NCI-H69 (cell line): ENCODE measurements around the gene CROCC2.

Experiments
- DNase-seq: peaks from one replicate; lab custom pipeline; 2025; lab: John Stamatoyannopoulos, UW

Gene CROCC2

GRCh38 chr2:240875228-240876034 lies 30.7 kb upstream of the CROCC2 start:
- no peak for DNase-seq

- no peak for DNase-seq
Measured at GRCh38 chr2:240876035-240876474, 30.1 kb upstream of the CROCC2 start.

- DNase-seq: no peak
Measured at GRCh38 chr2:240876475-240877251, 29.5 kb upstream of the CROCC2 start.

GRCh38 chr2:240877460-240878340 lies 28.4 kb upstream of the CROCC2 start:
- peak; percentile 4 for DNase-seq

DNA sequence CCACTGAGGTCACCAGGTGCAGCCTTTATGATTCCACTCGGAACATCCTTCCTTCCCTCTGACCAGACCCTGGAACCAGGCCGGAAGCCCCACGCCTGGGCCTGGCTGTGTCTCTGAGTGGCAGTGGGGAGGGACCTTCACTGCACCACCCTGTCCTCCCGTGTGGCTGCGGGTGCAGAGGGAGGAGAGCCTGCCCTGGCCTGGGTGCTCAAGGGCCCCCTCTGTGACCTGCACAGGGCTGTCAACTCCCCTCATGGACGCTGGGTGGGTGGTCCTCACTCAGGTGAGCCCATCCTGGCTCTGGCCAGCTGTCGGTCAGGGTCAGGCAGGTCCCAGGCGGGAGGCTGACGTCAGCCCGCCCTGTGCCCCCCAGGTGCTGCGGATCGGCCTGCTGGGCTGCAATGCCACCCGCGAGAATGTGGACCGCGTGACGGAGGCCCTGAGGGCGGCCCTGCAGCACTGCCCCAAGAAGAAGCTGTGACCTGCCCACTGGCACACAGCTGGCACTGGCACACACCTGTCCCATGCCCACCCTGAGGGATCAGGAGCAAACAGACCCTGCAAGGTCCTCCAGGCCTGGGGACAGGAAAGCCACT lies 27.7 kb upstream of the CROCC2 start:
- DNase-seq: no peak

GRCh38 chr2:240879105-240879504 lies 27.0 kb upstream of the CROCC2 start:
- no peak for DNase-seq

DNA sequence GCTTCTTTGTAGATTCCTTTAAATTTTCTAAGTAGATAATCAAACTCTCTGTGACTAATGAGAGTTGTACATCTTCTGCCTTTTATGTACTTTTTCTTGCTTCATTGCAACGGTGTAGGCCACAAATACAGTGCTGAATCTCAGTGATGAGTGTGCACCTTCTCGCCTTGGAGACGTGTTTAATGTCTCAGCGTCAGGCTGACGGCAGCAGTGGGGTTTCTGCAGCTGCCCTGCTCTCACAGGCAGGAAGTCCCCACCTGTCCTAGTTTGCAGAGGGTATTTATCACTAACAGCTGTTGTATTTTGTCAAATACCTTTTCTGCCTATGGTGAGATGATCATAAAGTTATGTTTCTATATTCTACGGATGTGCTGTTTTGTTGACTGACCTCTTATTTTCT lies 24.2 kb upstream of the CROCC2 start:
- peak; percentile 78 for DNase-seq

- DNase-seq: no peak
Measured at GRCh38 chr2:240884221-240884620, 21.9 kb upstream of the CROCC2 start.

- DNase-seq: no peak
Measured at GRCh38 chr2:240884745-240885144, 21.4 kb upstream of the CROCC2 start.

GRCh38 chr2:240885566-240885965 lies 20.6 kb upstream of the CROCC2 start:
- no peak for DNase-seq

GRCh38 chr2:240886023-240886565 lies 20.0 kb upstream of the CROCC2 start:
- no peak for DNase-seq

- DNase-seq: peak; percentile 32
Measured at GRCh38 chr2:240886678-240887609, 19.2 kb upstream of the CROCC2 start.

GRCh38 chr2:240887631-240888030 lies 18.5 kb upstream of the CROCC2 start:
- no peak for DNase-seq

- no peak for DNase-seq
Measured at GRCh38 chr2:240888130-240888889, 17.8 kb upstream of the CROCC2 start.

GRCh38 chr2:240888890-240889573 lies 17.1 kb upstream of the CROCC2 start:
- DNase-seq: no peak

DNA sequence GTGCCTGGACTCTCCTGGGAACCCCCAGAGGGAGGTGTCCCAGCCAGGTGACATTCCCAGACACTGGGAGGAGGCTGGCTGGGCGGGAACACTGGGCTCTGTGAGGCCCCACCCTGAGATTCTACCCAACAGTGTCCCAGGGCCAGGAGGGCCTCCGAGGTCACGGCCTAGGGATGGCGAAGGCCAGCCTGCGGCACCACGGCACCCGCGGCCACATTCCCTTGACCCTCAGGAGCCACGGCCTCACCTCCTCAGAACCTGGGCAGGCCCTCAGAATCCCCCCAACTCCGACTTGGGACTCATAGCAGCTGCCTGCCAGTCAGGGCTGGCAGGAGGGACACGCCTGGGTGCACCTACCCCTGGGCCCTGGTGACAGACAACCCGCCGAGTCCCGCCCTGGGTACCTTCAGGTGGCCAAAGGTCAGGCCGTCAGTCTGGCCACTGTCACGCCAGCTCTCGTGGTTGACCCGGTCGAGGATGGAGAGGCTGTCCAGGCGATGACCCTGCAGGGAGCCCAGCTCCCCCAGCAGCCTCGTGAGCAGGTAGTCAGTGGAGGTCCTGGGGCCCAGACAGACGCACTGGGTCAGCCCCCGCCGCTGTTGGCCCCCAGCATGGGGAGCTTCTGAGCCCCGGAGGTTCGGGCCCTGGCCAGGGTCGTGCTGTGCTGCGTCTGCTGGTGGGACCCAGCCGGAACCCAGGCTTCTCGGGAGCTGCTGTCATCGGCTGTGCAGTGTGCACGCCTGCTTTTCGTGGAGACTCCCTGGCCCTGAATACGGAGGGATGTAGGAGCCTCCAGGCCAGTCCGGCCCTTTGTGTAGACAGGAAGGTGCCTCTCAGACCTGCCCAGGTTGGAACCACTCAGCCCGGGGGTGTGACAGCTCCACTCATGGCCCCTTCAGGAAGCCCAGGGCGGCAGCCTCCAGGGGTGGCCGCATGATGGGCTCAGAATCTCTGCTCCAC lies 16.3 kb upstream of the CROCC2 start:
- no peak for DNase-seq

DNA sequence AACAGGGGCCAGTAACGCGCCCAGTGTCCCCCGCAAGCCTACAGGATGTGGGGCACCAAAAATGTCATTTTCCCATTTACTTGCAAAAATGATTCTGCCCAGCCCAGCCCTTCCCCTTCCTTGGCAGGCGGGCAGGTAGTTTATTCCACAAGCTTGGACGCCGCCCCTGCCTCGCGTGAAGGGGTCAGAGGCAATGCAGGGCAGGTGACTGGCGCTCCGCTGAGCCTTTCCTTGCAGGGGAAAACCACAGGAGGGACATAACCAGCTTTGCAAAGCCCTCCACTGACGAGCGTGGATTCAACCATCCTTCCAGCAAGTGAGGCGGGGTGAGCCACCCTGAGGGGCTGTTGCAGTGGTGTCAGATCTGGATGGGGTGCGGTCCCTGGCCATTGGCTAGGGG lies 15.4 kb upstream of the CROCC2 start:
- no peak for DNase-seq
